K562 (cell line): ENCODE data around the gene NRCAM. TPM values are rescaled to one million over a fixed set of nuclear protein-coding genes. Genes with fewer than 3 reads are reported as not detected.

ENCODE experiments used
- ATAC-seq: fragments of 200-7000 bp; cut with Tn5 transposase; 3 replicates; pipeline ENCODE4 v1.9.1; 2020; ENCODE audit warnings: moderate library complexity
- BruUV-seq: library from RNA; stranded (reverse); fragments of 400-500 nt; replicated peaks from 2 replicates; lab custom pipeline; 2021; lab: Mats Ljungman, UMichigan
- CTCF ChIA-PET: fragments of 300-600 bp; formaldehyde crosslinking; extraction: SDS; loops from one replicate; lab custom pipeline; 2021; ENCODE audit warnings: low intra/inter-chr PET ratio; lab: Yijun Ruan, JAX
- POLR2A ChIA-PET: fragments of 300-600, 350-650 bp; sonication (Branson Sonifier 250); formaldehyde crosslinking; extraction: SDS; loops from one replicate; lab custom pipeline; 2021; ENCODE audit warnings: antibody characterized with exemption, inconsistent platforms; lab: Yijun Ruan, JAX
- DNase-seq, 4 experiments: peaks; one replicate each; pipeline versions ENCODE4 v3.0.0 to v3.0.0-alpha.2; 2011 to 2018; ENCODE audit warnings: low spot score in 3 of 4, mixed read lengths in 3 of 4; ENCODE audit errors: extremely low read depth in 1 of 4
- FAIRE-seq: peaks from 2 replicates; lab custom pipeline; 2011; peaks lifted over from hg19 to GRCh38; lab: Jason Lieb, UNC
- H2AFZ ChIP-seq: 2 replicates; pipeline ENCODE4 v1.6.0; 2011; ENCODE audit warnings: low read depth, low read length, control low read depth, inconsistent platforms
- H3K27ac ChIP-seq: fragments of 200-600 bp; 3 replicates; pipeline ENCODE4 v1.8.0; 2011; ENCODE audit warnings: low read depth, mild to moderate bottlenecking, control low read depth, inconsistent platforms, low read length, moderate library complexity, mixed read lengths; ENCODE audit errors: extremely low read depth
- H3K27me3 ChIP-seq, 2 experiments: fragments of 300-600 bp in 1 of 2; 2 replicates in 1 of 2; 3 replicates in 1 of 2; pipeline versions ENCODE4 v1.6.0 to v1.8.0; 2011; ENCODE audit warnings: inconsistent platforms in 2 of 2, low read length in 2 of 2, mild to moderate bottlenecking in 1 of 2, mixed read lengths in 1 of 2, moderate library complexity in 1 of 2; ENCODE audit not compliant: control insufficient read depth in 2 of 2, insufficient read depth in 2 of 2
- H3K36me3 ChIP-seq: fragments of 300-600 bp; 3 replicates; pipeline ENCODE4 v1.8.0; 2011; ENCODE audit warnings: mild to moderate bottlenecking, low read length, inconsistent platforms; ENCODE audit not compliant: control insufficient read depth, insufficient read depth
- H3K4me1 ChIP-seq, 2 experiments: fragments of 200-600 bp in 1 of 2; replicated peaks in 1 of 2; 2 replicates in 1 of 2; 3 replicates in 1 of 2; pipeline versions ENCODE4 v1.5.1 to v1.8.0; 2011; ENCODE audit warnings: inconsistent platforms in 2 of 2, low read length in 2 of 2, mild to moderate bottlenecking in 1 of 2, mixed read lengths in 1 of 2, moderate library complexity in 1 of 2; ENCODE audit not compliant: control insufficient read depth in 2 of 2, insufficient read depth in 2 of 2
- H3K4me2 ChIP-seq: 2 replicates; pipeline ENCODE4 v1.6.1; 2011; ENCODE audit warnings: low read length, control low read depth, inconsistent platforms, mixed read lengths; ENCODE audit not compliant: insufficient read depth
- H3K4me3 ChIP-seq: fragments of 200-600 bp; sonication (generic), shearing (Covaris generic); 2 replicates; pipeline ENCODE4 v1.5.1; 2016; ENCODE audit warnings: control low read depth, inconsistent platforms
- H3K79me2 ChIP-seq: fragments of 200-600 bp; 3 replicates; pipeline ENCODE4 v1.8.0; 2011; ENCODE audit warnings: low read length, inconsistent platforms; ENCODE audit not compliant: control insufficient read depth, insufficient read depth
- H3K9ac ChIP-seq, 2 experiments: 2 replicates each; pipeline versions ENCODE4 v1.6.0 to v1.6.1; 2011; ENCODE audit warnings: low read depth in 2 of 2, low read length in 2 of 2, control low read depth in 1 of 2, inconsistent platforms in 1 of 2, mild to moderate bottlenecking in 1 of 2, mixed read lengths in 1 of 2; ENCODE audit not compliant: insufficient read depth in 1 of 2
- H3K9me1 ChIP-seq: one replicate; pipeline ENCODE4 v1.6.0; 2011; ENCODE audit warnings: inconsistent platforms, mild to moderate bottlenecking, low read length, moderate library complexity; ENCODE audit not compliant: control insufficient read depth, insufficient read depth
- H3K9me3 ChIP-seq: replicated peaks from 2 replicates; pipeline ENCODE4 v1.5.1; 2011; ENCODE audit warnings: low read depth, low read length, inconsistent platforms; ENCODE audit not compliant: control insufficient read depth, insufficient read depth
- H4K20me1 ChIP-seq: replicated peaks from 2 replicates; pipeline ENCODE4 v1.6.1; 2011; ENCODE audit warnings: low read length, inconsistent platforms, mixed read lengths; ENCODE audit not compliant: control insufficient read depth, insufficient read depth
- C11orf30 ChIP-seq: fragments of 450-650 bp; IDR thresholded peaks from 2 replicates; pipeline ENCODE4 v1.6.1; 2016; ENCODE audit warnings: low read depth, mild to moderate bottlenecking
- CBX1 ChIP-seq: sonication (generic); IDR thresholded peaks from 2 replicates; pipeline ENCODE4 v1.6.1; 2016; ENCODE audit warnings: antibody characterized with exemption, low read depth, mild to moderate bottlenecking
- GATA2 ChIP-seq: sonication (generic); formaldehyde crosslinking; IDR thresholded peaks from 2 replicates; pipeline ENCODE4 v1.4.0; 2020; ENCODE audit warnings: mild to moderate bottlenecking, missing genetic modification reagents
- MYC ChIP-seq, 2 experiments: fragments of 250-450 bp in 1 of 2; sonication (Bioruptor Pico) in 1 of 2; IDR thresholded peaks; 2 replicates each; pipeline versions ENCODE4 v1.5.1 to v1.6.1; 2012 to 2021; ENCODE audit warnings: low read depth in 2 of 2, borderline replicate concordance in 1 of 2, improper control_type of control experiment in 1 of 2, low read length in 1 of 2, mild to moderate bottlenecking in 1 of 2, moderate library complexity in 1 of 2
- TEAD2 ChIP-seq: fragments of 450-650 bp; IDR thresholded peaks from 2 replicates; pipeline ENCODE4 v1.6.1; 2016; ENCODE audit warnings: missing genetic modification characterization, control low read depth, missing compliant biosample characterization
- ZFX ChIP-seq: sonication (generic); formaldehyde crosslinking; IDR thresholded peaks from 2 replicates; pipeline ENCODE4 v1.8.0; 2022; ENCODE audit warnings: mild to moderate bottlenecking, missing genetic modification reagents, moderate library complexity
- ZNF212 ChIP-seq: fragments of 450-650 bp; formaldehyde crosslinking; IDR thresholded peaks from 2 replicates; pipeline ENCODE4 v1.4.0; 2020; ENCODE audit warnings: mild to moderate bottlenecking
- ZNF316 ChIP-seq: fragments of 450-650 bp; IDR thresholded peaks from 2 replicates; pipeline ENCODE4 v1.6.1; 2016
- WGBS: fragments of 100-300 bp; shearing (Covaris generic); methylation state at CpG from one replicate; pipeline ENCODE4 v1.1.6; 2016; ENCODE audit warnings: low coverage, mixed read lengths; ENCODE audit not compliant: insufficient coverage; ENCODE audit errors: missing lambda C conversion rate; 5-methylcytosine and 5-hydroxymethylcytosine counted together
- in situ Hi-C: fragments of 300-500 bp; cut with MboI; formaldehyde crosslinking; loops from 4 replicates; pipeline ENCODE4 v1.15.0; 2018; ENCODE audit warnings: inconsistent platforms, mixed read lengths
- intact Hi-C: fragments of 100-400 bp; cut with micrococcal nuclease; formaldehyde crosslinking; loops from 2 replicates; pipeline ENCODE4 v1.14.2; 2022
- polyA plus RNA-seq, 8 experiments: library from polyadenylated mRNA; depleted of rRNA in 4 of 8; stranded (reverse) in 5 of 8; unstranded in 3 of 8; fragments of >200 nt; fragmentation: Nextera tagmentation in 2 of 8; fragmentation: Illumina TruSeq in 1 of 8; extraction: Ambion mirVana in 2 of 8; extraction: Trizol in 1 of 8; gene quantifications; 2 replicates each; pipeline versions ENCODE4 v1.2.1 to v1.2.3, GENCODE V29; 2011 to 2014; ENCODE audit warnings: inconsistent platforms in 1 of 8, missing spikeins in 1 of 8
- total RNA-seq, 7 experiments: library from RNA; depleted of rRNA in 6 of 7; stranded (reverse); fragments of >200 nt in 6 of 7; fragmentation: Illumina TruSeq in 2 of 7; extraction: Trizol in 2 of 7; gene quantifications; 2 replicates each; pipeline versions ENCODE4 v1.2.1 to v1.2.3, GENCODE V29; 2011 to 2021; ENCODE audit warnings: low replicate concordance in 1 of 7
- TF ChIP-seq, protein P1 (sequence below): sonication (generic); formaldehyde crosslinking; IDR thresholded peaks from 2 replicates; pipeline ENCODE4 v1.8.0; 2023; ENCODE audit warnings: missing genetic modification reagents, mild to moderate bottlenecking, borderline replicate concordance

Gene NRCAM
- total and polyA plus RNA-seq, 9 of the 15 experiments (the other 6 are each of a cell fraction or from before 2014, with no cell fraction given): 0.03 to 0.54 (median 0.12) TPM; not detected in 1

DNA sequence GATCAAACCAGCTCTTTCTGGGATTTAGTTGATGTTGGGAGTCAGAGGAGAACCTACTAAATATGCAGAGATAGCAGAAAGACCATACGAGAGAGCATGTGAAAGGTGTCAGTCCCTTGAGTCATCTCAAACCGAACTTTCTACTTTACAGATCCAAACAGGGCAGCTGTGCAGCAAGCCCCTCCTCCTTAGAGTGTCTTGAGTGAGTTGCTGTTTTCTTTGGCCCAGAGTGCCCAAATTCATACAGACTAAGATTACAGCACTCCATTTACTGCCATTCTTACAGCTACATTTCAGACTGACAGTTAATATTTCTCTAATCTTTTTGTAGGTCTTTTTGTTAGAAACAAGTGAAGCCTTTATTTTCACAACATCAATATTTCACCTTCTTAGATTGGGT, 53.4 kb downstream of the NRCAM start:
- Histone ChIP-seq H3K4me3 (no peak overlapping the region), H3K79me2 (no peaks in the 10 kb centered on the region), H3K9ac (no peak overlapping the region), H3K4me1 (no peaks in the 10 kb centered on the region), H3K36me3 (no peaks in the 10 kb centered on the region), H4K20me1 (no peaks in the 10 kb centered on the region), H2AFZ (no peak overlapping the region), H3K9me1 (no peaks in the 10 kb centered on the region), H3K27me3 (peaks cover 24 to 33% of the 10 kb centered on the region in 2 experiments; a peak in 4 of 5 replicates), H3K9me3 (no peaks in the 10 kb centered on the region), H3K27ac (no peak overlapping the region), H3K4me2 (no peak overlapping the region)
- 0% methylated on average over 2 of the region's 2 CpGs for WGBS
- intact Hi-C loops: no loop called here
- in situ Hi-C loops: no loop called here
- no peak for DNase-seq
- no peak for TF ChIP-seq CBX1
- peak; percentile 38; the same call in 1 of the 2 replicates for TF ChIP-seq ZNF316
- 0 out of 2 replicates have a peak, but pooled peaks have one; percentile 12 for TF ChIP-seq C11orf30
- ChIA-PET POLR2A (interaction anchor here (0.6 to 1.0 kb wide), 2 partner anchors 26 to 618 kb away, joined by 3 read pairs; no protein-coding TSS in a partner anchor), CTCF (no interaction called here)
- ATAC-seq: peak; percentile 59
- no peak for FAIRE-seq
- BruUV-seq: no TSS peak

DNA sequence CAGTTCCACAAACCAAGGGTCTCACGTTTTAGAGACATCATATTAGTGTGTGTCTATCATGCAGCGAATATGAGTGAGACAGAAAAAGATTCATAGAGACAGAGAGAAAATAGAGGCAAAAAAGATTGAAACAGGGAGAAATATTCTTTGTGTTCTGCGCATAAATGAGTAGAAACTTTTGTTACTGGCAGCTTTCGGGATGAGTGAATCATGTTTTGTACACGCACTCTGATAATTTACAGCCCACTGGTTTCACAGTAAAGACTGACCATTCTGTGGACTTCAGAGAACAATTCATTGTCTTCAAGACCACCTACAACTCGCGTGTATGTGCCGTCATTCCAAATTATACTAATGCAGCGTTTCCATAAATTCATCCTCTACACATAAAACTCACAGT, 60.2 kb downstream of the NRCAM start:
- Histone ChIP-seq H3K4me1 (no peaks in the 10 kb centered on the region), H3K79me2 (no peaks in the 10 kb centered on the region), H3K4me2 (no peak overlapping the region), H4K20me1 (no peaks in the 10 kb centered on the region), H2AFZ (no peak overlapping the region), H3K27me3 (peaks cover 14 to 26% of the 10 kb centered on the region in 2 experiments), H3K9ac (no peak overlapping the region), H3K4me3 (no peak overlapping the region), H3K9me1 (no peaks in the 10 kb centered on the region), H3K27ac (no peak overlapping the region), H3K36me3 (no peaks in the 10 kb centered on the region), H3K9me3 (no peaks in the 10 kb centered on the region)
- in situ Hi-C loops: no loop called here
- WGBS: under 1% methylated on average over 9 of the region's 9 CpGs
- DNase-seq (no peak), ATAC-seq (no peak), FAIRE-seq (no peak)
- no TSS peak for BruUV-seq
- POLR2A ChIA-PET: no interaction called here
- intact Hi-C loops: no loop called here
- CTCF ChIA-PET: no interaction called here
- TF ChIP-seq ZFX (CRISPR knock-in tag) (no peak), TEAD2 (no peak), MYC (IDR thresholded peaks at IDR 0.05; ENCODE audit: low read depth, low read length) (no peak), MYC (CRISPR knock-in tag; IDR thresholded peaks at IDR 0.05; ENCODE audit: borderline replicate concordance, low read depth) (no peak), GATA2 (CRISPR knock-in tag) (no peak), ZNF212 (CRISPR knock-in tag) (no peak)
- TF ChIP-seq, protein P1, sequence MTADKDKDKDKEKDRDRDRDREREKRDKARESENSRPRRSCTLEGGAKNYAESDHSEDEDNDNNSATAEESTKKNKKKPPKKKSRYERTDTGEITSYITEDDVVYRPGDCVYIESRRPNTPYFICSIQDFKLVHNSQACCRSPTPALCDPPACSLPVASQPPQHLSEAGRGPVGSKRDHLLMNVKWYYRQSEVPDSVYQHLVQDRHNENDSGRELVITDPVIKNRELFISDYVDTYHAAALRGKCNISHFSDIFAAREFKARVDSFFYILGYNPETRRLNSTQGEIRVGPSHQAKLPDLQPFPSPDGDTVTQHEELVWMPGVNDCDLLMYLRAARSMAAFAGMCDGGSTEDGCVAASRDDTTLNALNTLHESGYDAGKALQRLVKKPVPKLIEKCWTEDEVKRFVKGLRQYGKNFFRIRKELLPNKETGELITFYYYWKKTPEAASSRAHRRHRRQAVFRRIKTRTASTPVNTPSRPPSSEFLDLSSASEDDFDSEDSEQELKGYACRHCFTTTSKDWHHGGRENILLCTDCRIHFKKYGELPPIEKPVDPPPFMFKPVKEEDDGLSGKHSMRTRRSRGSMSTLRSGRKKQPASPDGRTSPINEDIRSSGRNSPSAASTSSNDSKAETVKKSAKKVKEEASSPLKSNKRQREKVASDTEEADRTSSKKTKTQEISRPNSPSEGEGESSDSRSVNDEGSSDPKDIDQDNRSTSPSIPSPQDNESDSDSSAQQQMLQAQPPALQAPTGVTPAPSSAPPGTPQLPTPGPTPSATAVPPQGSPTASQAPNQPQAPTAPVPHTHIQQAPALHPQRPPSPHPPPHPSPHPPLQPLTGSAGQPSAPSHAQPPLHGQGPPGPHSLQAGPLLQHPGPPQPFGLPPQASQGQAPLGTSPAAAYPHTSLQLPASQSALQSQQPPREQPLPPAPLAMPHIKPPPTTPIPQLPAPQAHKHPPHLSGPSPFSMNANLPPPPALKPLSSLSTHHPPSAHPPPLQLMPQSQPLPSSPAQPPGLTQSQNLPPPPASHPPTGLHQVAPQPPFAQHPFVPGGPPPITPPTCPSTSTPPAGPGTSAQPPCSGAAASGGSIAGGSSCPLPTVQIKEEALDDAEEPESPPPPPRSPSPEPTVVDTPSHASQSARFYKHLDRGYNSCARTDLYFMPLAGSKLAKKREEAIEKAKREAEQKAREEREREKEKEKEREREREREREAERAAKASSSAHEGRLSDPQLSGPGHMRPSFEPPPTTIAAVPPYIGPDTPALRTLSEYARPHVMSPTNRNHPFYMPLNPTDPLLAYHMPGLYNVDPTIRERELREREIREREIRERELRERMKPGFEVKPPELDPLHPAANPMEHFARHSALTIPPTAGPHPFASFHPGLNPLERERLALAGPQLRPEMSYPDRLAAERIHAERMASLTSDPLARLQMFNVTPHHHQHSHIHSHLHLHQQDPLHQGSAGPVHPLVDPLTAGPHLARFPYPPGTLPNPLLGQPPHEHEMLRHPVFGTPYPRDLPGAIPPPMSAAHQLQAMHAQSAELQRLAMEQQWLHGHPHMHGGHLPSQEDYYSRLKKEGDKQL: no peak
